GM12874 (cell line): ENCODE data around the gene STAC3.

Source experiments
- CTCF ChIP-seq: IDR thresholded peaks from 2 replicates; pipeline ENCODE4 v1.5.1; 2011; ENCODE audit warnings: low read depth, mild to moderate bottlenecking, control low read depth, low read length, moderate library complexity; ENCODE audit not compliant: insufficient read depth

Gene STAC3

GRCh38 chr12:57250956-57251355, at the start of gene STAC3:
STAC3 (minus strand) TSS chr12:57251187; CDS start chr12:57249636, 1,551 bp downstream.
- TF ChIP-seq CTCF, result no peak

- TF ChIP-seq CTCF, result no peak
These were observed 48.6 kb upstream of the STAC3 start for GRCh38 chr12:57299514-57300016.

- no peak for TF ChIP-seq CTCF
These were observed 45.3 kb upstream of the STAC3 start for GRCh38 chr12:57296291-57296690.

- no peak for TF ChIP-seq CTCF
These were observed 29.4 kb upstream of the STAC3 start for GRCh38 chr12:57280211-57281062.

GRCh38 chr12:57278465-57279381, 27.7 kb upstream of the STAC3 start:
- TF ChIP-seq CTCF, result no peak

- peak; percentile 35; the same call in 1 of the 2 replicates for TF ChIP-seq CTCF
These were observed 26.1 kb upstream of the STAC3 start for GRCh38 chr12:57276935-57277563.
